ENCODE results near the gene PNMT.
"Not testable (repeated sequence)": the region's sequence is repeated elsewhere in the genome, so short reads cannot be mapped to it uniquely, and the experiment has no call there.

PNMT gene

GRCh38 chr17:39709319-39709997 is 41.2 kb downstream of the PNMT start:
- no peak for DNase-seq (ENCODE audit: low spot score)

DNA sequence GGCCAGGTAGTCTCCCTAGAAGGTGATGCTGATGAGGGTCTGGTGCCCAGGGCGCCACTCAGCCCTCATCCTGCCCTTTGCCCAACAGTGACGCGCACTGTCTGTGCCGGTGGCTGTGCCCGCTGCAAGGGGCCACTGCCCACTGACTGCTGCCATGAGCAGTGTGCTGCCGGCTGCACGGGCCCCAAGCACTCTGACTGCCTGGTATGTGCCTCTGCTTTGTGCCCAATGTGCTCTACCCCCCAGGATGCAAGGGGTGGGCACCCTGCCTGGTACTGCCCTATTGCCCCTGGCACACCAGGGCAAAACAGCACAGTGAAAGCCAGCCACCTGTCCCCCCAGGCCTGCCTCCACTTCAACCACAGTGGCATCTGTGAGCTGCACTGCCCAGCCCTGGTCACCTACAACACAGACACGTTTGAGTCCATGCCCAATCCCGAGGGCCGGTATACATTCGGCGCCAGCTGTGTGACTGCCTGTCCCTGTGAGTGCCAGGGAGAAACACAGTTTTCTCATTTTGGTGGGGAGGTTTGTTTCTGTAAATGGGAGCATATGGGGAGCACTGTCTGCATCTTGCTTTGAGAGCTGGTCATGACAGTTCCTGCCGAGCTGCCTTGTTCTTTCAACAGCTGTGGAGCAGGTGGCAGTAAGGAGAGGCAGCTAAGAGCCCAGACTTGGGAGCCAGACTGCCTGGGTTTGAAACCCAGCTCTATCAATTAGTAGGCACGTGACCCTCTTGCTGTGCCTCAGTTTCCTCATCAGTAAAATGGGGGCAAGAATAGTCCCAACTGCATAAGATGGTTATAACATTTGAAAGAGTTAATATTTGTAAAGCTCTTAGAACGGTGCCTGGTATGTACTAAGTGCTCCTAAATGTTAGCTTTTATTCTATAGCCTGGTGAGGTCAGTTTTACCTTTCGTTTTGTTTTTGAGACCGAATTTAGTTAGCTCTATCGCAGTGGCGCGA is 42.0 kb downstream of the PNMT start:
- peak; percentile 17 for DNase-seq (ENCODE audit: low spot score)

DNA sequence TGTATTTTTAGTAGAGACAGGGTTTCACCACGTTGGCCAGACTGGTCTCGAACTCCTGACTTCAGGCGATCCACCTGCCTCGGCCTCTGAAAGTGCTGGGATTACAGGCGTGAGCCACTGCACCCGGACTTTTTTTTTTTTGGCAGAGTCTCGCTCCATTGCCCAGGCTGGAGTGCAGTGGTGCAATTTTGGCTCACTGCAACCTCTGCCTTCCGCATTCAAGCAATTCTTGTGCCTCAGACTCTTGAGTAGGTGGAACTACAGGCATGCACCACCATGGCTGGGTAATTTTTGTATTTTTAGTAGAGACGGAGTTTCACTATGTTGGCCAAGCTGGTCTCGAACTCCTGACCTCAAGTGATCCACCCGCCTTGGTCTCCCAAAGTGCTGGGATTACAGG is 42.8 kb downstream of the PNMT start:
- not testable (repeated sequence) for DNase-seq (ENCODE audit: low spot score)

- DNase-seq (ENCODE audit: low spot score), result no peak
Observed at GRCh38 chr17:39711851-39712250, 43.6 kb downstream of the PNMT start.

DNA sequence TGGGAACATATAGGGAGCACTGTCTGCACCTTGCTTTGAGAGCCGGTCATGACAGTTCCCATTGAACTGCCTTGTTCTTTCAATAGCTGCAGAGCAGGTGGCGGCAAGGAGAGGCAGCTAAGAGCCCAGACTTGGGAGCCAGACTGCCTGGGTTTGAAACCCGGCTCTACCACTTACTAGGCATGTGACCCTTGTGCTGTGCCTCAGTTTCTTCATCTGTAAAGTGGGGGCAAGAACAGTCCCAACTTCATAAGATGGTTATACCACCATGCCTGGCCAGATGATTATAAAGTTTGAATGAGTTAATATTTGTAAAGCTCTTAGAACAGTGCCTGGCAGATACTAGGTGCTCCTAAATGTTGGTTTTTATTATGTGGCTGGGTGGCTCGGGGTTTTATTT is 46.0 kb downstream of the PNMT start:
- no peak for DNase-seq (ENCODE audit: low spot score)

GRCh38 chr17:39715375-39716072 is 47.3 kb downstream of the PNMT start:
- DNase-seq (ENCODE audit: low spot score), result no peak

GRCh38 chr17:39716073-39716818 is 48.0 kb downstream of the PNMT start:
- no peak for DNase-seq (ENCODE audit: low spot score)

- DNase-seq (ENCODE audit: low spot score), result no peak
Observed at GRCh38 chr17:39716879-39717536, 48.8 kb downstream of the PNMT start.

GRCh38 chr17:39717660-39718059 is 49.4 kb downstream of the PNMT start:
- DNase-seq (ENCODE audit: low spot score), result no peak

GRCh38 chr17:39719563-39720355 is 51.5 kb downstream of the PNMT start:
- no peak for DNase-seq (ENCODE audit: low spot score)

All from pons (tissue), 1 donor.